Urothelium cell line (cell line): ENCODE data around the gene KCNJ5.

Experiments used
- DNase-seq: peaks from one replicate; pipeline ENCODE4 v3.0.0; 2011; ENCODE audit warnings: low spot score, mixed read lengths
- FAIRE-seq: peaks from 2 replicates; lab custom pipeline; 2011; peaks lifted over from hg19 to GRCh38; lab: Jason Lieb, UNC

Gene KCNJ5

GRCh38 chr11:128890543-128891368, at the start of gene KCNJ5:
TSS of gene KCNJ5 (plus strand) at chr11:128891356. CDS start at chr11:128911274, 19,918 bp downstream.
- DNase-seq = peak; percentile 36
- FAIRE-seq = no peak

- no peak for DNase-seq
- no peak for FAIRE-seq
Observed at GRCh38 chr11:128841461-128842072, 49.6 kb upstream of the KCNJ5 start.

- FAIRE-seq (no peak), DNase-seq (no peak)
Observed at GRCh38 chr11:128843198-128843785, 47.9 kb upstream of the KCNJ5 start.

- DNase-seq (no peak), FAIRE-seq (no peak)
Observed at GRCh38 chr11:128845334-128845780, 45.8 kb upstream of the KCNJ5 start.

GRCh38 chr11:128846985-128847384, 44.2 kb upstream of the KCNJ5 start:
- DNase-seq (no peak), FAIRE-seq (no peak)

- FAIRE-seq (no peak), DNase-seq (peak; percentile 36)
Observed at GRCh38 chr11:128848815-128849455, 42.2 kb upstream of the KCNJ5 start.

GRCh38 chr11:128852327-128853023, 38.7 kb upstream of the KCNJ5 start:
- FAIRE-seq (no peak), DNase-seq (no peak)

GRCh38 chr11:128853559-128853958, 37.6 kb upstream of the KCNJ5 start:
- FAIRE-seq (no peak), DNase-seq (no peak)

GRCh38 chr11:128854841-128855240, 36.3 kb upstream of the KCNJ5 start:
- DNase-seq (no peak), FAIRE-seq (no peak)

GRCh38 chr11:128856241-128856640, 34.9 kb upstream of the KCNJ5 start:
- no peak for DNase-seq
- FAIRE-seq = no peak

- FAIRE-seq (no peak), DNase-seq (no peak)
Observed at GRCh38 chr11:128857341-128857740, 33.8 kb upstream of the KCNJ5 start.

GRCh38 chr11:128859563-128860441, 31.4 kb upstream of the KCNJ5 start:
- FAIRE-seq (no peak), DNase-seq (peak; percentile 75)

GRCh38 chr11:128860571-128861361, 30.4 kb upstream of the KCNJ5 start:
- FAIRE-seq (no peak), DNase-seq (no peak)

GRCh38 chr11:128862406-128862805, 28.8 kb upstream of the KCNJ5 start:
- no peak for FAIRE-seq

GRCh38 chr11:128862908-128863660, 28.1 kb upstream of the KCNJ5 start:
- no peak for DNase-seq

More at GRCh38 chr11:128862406-128862805, 28.8 kb upstream of the KCNJ5 start:
- no peak for DNase-seq

GRCh38 chr11:128865490-128865889, 25.7 kb upstream of the KCNJ5 start:
- FAIRE-seq (no peak), DNase-seq (no peak)

More at GRCh38 chr11:128862908-128863660, 28.1 kb upstream of the KCNJ5 start:
- FAIRE-seq = no peak

GRCh38 chr11:128867277-128867676, 23.9 kb upstream of the KCNJ5 start, which contains the start of gene KCNJ1:
TSS of gene KCNJ1 (minus strand) at chr11:128867296. CDS start at chr11:128840243, 27,053 bp downstream.
- FAIRE-seq (no peak), DNase-seq (no peak)
